ENCODE measurements around the gene HDAC4. TPM values are rescaled to one million over a fixed set of nuclear protein-coding genes. Genes with fewer than 3 reads are reported as not detected.
A peak's percentile ranks its signal among the peaks of the same experiment; 100 is the strongest.

Gene HDAC4
- polyA plus RNA-seq, 2 of the 4 experiments (the other 2 are of a cell fraction): 8.6 to 10.4 TPM

DNA sequence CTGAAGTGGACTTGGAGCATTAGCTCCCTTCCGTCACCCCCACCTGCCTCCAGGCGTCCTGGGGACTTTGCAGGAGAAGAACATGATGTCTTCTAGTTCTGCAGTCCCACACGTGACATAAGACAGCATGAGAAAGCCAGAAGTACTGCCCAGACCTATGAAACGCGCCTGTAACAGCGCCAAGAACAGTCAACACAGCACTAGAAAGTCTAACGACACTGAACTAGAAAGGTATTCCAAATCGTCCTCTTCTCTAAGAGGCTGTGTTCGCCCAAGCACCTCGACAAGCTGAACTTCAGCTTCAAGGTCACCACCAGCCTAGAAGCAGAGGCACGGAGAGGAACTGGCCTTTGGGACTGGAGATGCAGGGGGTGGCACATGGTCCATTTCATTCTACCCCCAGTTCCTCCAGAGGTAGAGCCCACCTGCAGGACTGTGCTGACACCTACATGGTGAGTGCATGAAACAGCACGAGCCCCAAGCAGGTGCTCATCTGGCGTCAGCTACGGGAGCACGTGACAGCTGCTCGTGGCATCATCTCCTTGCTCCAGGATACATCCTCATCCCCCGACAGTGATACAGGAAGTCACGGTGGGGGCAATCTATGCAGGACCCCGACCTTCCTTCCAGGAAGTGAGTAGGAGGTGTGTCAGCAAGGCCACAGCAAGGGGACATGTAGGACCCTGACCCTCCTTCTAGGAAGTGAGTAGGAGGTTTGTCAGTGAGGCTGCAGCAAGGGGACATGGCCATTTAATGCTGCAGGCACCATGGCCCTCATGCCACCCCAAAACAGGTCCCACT is 3.7 kb downstream of the HDAC4 start:
- ATAC-seq (no peak), FAIRE-seq (no peak), DNase-seq (ENCODE audit: low read depth in 1 of 2, low spot score in 1 of 2) (peak in 1 of 2 experiments; percentile 25)
- Histone ChIP-seq H3K4me1 (peaks cover 12% of the 10 kb centered on the region), H3K27ac (no peak overlapping the region), H3K4me2 (no peak overlapping the region), H3K9me3 (no peaks in the 10 kb centered on the region), H3K4me3 (no peak overlapping the region)
- POLR2A ChIA-PET: no interaction called here
- 83% methylated on average over 19 of the region's 19 CpGs for WGBS (ENCODE audit: missing lambda C conversion rate)
- CTCF ChIA-PET: interaction anchor here (0.7 to 2.1 kb wide), 3 partner anchors 11 to 747 kb away, joined by 3 to 5 read pairs (median 3); no protein-coding TSS in a partner anchor
- TF ChIP-seq RAD21 (conservative IDR thresholded peaks at IDR 0.05 in 1 of 2, IDR thresholded peaks at IDR 0.05 in 1 of 2) (peak in 1 of 2 experiments; percentile 50; a peak in 2 of 5 replicates), SMC3 (IDR thresholded peaks at IDR 0.05) (no peak; the same call in 2 of the 3 replicates)

DNA sequence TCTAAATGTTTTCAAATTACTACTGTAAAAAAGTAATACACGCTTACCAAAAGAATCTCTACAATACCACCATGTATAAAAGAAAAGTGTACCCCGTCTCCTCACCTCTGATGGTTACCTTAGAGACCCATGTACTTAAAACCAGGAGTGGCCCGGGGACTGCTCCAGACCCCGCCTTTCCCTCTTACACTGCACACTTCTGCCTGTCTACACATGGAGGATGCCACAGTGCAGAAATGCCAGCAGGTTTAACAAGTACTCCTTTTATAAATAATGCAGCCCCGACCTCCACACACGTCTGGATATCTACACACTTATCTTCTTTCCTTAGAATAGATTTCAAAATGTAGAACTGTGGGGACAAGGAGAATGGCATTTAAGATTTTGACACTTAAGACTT is 5.3 kb downstream of the HDAC4 start:
- Histone ChIP-seq H3K4me1 (peaks cover 12% of the 10 kb centered on the region), H3K9me3 (no peaks in the 10 kb centered on the region), H3K4me2 (no peak overlapping the region), H3K4me3 (no peak overlapping the region), H3K27ac (no peak overlapping the region)
- no peak for ATAC-seq
- no peak for FAIRE-seq
- DNase-seq (ENCODE audit: low read depth in 1 of 2, low spot score in 1 of 2): no peak
- POLR2A ChIA-PET: no interaction called here
- CTCF ChIA-PET: interaction anchor here (1.1 kb wide), 1 partner anchor 9 kb away, joined by 3 read pairs; no protein-coding TSS in a partner anchor
- TF ChIP-seq EP300 (IDR thresholded peaks at IDR 0.05) (no peak), HEYL (CRISPR knock-in tag; IDR thresholded peaks at IDR 0.05) (no peak), JUN (IDR thresholded peaks at IDR 0.05) (no peak), MYC (IDR thresholded peaks at IDR 0.05; ENCODE audit: borderline replicate concordance, low read length) (no peak), SREBF2 (IDR thresholded peaks at IDR 0.05) (no peak), ZFP36 (IDR thresholded peaks at IDR 0.05; ENCODE audit: borderline replicate concordance, partially characterized antibody) (no peak), FOSB (CRISPR knock-in tag; IDR thresholded peaks at IDR 0.05) (no peak)
- 87% methylated on average over 6 of the region's 6 CpGs for WGBS (ENCODE audit: missing lambda C conversion rate)

DNA sequence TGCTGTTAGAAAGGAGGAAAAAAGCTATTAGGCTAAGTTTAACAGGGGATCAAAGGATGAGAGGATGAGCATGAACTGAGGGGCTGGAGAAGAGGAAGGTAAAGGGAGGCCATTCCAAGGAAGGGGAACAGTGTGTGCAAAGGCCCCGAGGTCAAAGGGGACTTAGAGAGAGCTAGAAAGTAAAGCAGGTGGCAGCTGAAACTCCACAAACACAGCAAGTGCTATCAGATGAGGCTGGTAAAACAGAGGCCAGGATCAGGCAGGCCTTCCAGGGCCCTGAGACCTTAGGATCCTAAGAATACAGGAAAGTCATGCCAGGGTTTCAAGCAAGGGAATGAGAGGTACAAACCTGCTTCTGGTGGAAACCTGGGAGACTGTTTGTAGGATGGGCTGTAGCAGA is 5.8 kb downstream of the HDAC4 start:
- H3K9me3 ChIP-seq: no peaks in the 10 kb centered on the region
- no peak for ATAC-seq
- no peak for FAIRE-seq
- no peak overlapping the region for H3K4me3 ChIP-seq
- 96% methylated on average over 1 of the region's 1 CpG for WGBS (ENCODE audit: missing lambda C conversion rate)
- ChIA-PET CTCF (interaction anchor here (1.1 kb wide), 1 partner anchor 9 kb away, joined by 3 read pairs; no protein-coding TSS in a partner anchor), POLR2A (no interaction called here)
- no peak for DNase-seq (ENCODE audit: low read depth in 1 of 2, low spot score in 1 of 2)
- peaks cover 12% of the 10 kb centered on the region for H3K4me1 ChIP-seq
- TF ChIP-seq CBX2 (IDR thresholded peaks at IDR 0.05; ENCODE audit: borderline replicate concordance, low read depth) (no peak), EP300 (IDR thresholded peaks at IDR 0.05) (no peak), HEYL (CRISPR knock-in tag; IDR thresholded peaks at IDR 0.05) (no peak), CHD4 (IDR thresholded peaks at IDR 0.05; ENCODE audit: borderline replicate concordance) (no peak), MAZ (IDR thresholded peaks at IDR 0.05; ENCODE audit: borderline replicate concordance, low read depth, low read length) (no peak), POLR2A (IDR thresholded peaks at IDR 0.05; ENCODE audit: low read length) (no peak), NFE2L2 (conservative IDR thresholded peaks at IDR 0.05; ENCODE audit: low read length) (no peak), HOXA7 (CRISPR knock-in tag; IDR thresholded peaks at IDR 0.05) (no peak), KDM5A (IDR thresholded peaks at IDR 0.05) (no peak), HOXB5 (CRISPR knock-in tag; IDR thresholded peaks at IDR 0.05) (no peak), CEBPB (IDR thresholded peaks at IDR 0.05) (no peak), FOXS1 (CRISPR knock-in tag; IDR thresholded peaks at IDR 0.05) (no peak), RNF2 (IDR thresholded peaks at IDR 0.05; ENCODE audit: borderline replicate concordance, low read depth) (no peak)
- TF ChIP-seq, protein P1, sequence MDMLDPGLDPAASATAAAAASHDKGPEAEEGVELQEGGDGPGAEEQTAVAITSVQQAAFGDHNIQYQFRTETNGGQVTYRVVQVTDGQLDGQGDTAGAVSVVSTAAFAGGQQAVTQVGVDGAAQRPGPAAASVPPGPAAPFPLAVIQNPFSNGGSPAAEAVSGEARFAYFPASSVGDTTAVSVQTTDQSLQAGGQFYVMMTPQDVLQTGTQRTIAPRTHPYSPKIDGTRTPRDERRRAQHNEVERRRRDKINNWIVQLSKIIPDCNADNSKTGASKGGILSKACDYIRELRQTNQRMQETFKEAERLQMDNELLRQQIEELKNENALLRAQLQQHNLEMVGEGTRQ (IDR thresholded peaks at IDR 0.05): no peak
- no peak overlapping the region for H3K27ac ChIP-seq
- H3K4me2 ChIP-seq: no peak overlapping the region

Measured in A549 (cell line).